CD4-positive, alpha-beta T cell treated with Interferon alpha-2 for 1 hour (primary cell): Measurements from ENCODE around the gene DSE.

Source experiments
- DNase-seq, 2 donors: peaks; one replicate each; pipeline ENCODE4 v3.0.0-alpha.2; 2020 to 2022

DSE gene

GRCh38 chr6:116363759-116364158 lies 7.0 kb upstream of the DSE start:
- no peak for DNase-seq

GRCh38 chr6:116364321-116364720 lies 6.4 kb upstream of the DSE start:
- DNase-seq = no peak

GRCh38 chr6:116365743-116366142 lies 5.0 kb upstream of the DSE start:
- no peak for DNase-seq

GRCh38 chr6:116366740-116367275 lies 3.9 kb upstream of the DSE start:
- DNase-seq = no peak

GRCh38 chr6:116369540-116369939 lies 1.2 kb upstream of the DSE start:
- DNase-seq = no peak

GRCh38 chr6:116369964-116370759 lies 585 bp upstream of the DSE start:
- no peak for DNase-seq

- peak; percentile 37 for DNase-seq
These were observed 572 bp downstream of the DSE start for GRCh38 chr6:116371120-116371917.

- no peak for DNase-seq
These were observed 1.1 kb downstream of the DSE start for GRCh38 chr6:116371918-116372209.

GRCh38 chr6:116373300-116373699 lies 2.6 kb downstream of the DSE start:
- DNase-seq = no peak

- DNase-seq = no peak
These were observed 3.2 kb downstream of the DSE start for GRCh38 chr6:116373940-116374339.

- no peak for DNase-seq
These were observed 3.8 kb downstream of the DSE start for GRCh38 chr6:116374586-116374985.

GRCh38 chr6:116375262-116375661 lies 4.5 kb downstream of the DSE start:
- no peak for DNase-seq

- DNase-seq = no peak
These were observed 5.4 kb downstream of the DSE start for GRCh38 chr6:116376149-116376548.

- DNase-seq = no peak
These were observed 9.0 kb downstream of the DSE start for GRCh38 chr6:116379764-116380163.

- DNase-seq = no peak
These were observed 9.6 kb downstream of the DSE start for GRCh38 chr6:116380346-116380745.

- DNase-seq = no peak
These were observed 10.3 kb downstream of the DSE start for GRCh38 chr6:116381000-116381399.

GRCh38 chr6:116382587-116382986 lies 11.8 kb downstream of the DSE start:
- DNase-seq = no peak

- no peak for DNase-seq
These were observed 14.1 kb downstream of the DSE start for GRCh38 chr6:116384727-116385458.

GRCh38 chr6:116385459-116385802 lies 14.7 kb downstream of the DSE start:
- DNase-seq = peak in 1 of 2 donors; percentile 47

GRCh38 chr6:116385921-116386320 lies 15.2 kb downstream of the DSE start:
- no peak for DNase-seq

GRCh38 chr6:116386581-116387299 lies 16.0 kb downstream of the DSE start:
- DNase-seq = peak in 1 of 2 donors; percentile 34

GRCh38 chr6:116387374-116387773 lies 16.6 kb downstream of the DSE start:
- DNase-seq = peak in 1 of 2 donors; percentile 60

GRCh38 chr6:116388924-116389323 lies 18.2 kb downstream of the DSE start:
- DNase-seq = no peak
